Uterus (tissue), 4 donors: ENCODE measurements around the gene CRADD. TPM values are rescaled to one million over a fixed set of nuclear protein-coding genes. Genes with fewer than 3 reads are reported as not detected.

Source experiments
- DNase-seq, 2 donors: peaks; one replicate each; pipeline ENCODE4 v3.0.0-alpha.2; 2019 to 2020
- H3K27ac ChIP-seq, 2 donors: fragments of 200-600 bp; sonication (generic); 1 replicate in 1 of 2; 2 replicates in 1 of 2; pipeline ENCODE4 v1.5.1; 2016 to 2018
- H3K27me3 ChIP-seq, 2 donors: fragments of 200-600 bp; sonication (generic); one replicate each; pipeline ENCODE4 v1.5.1; 2018 to 2019; ENCODE audit warnings: control low read depth in 1 of 2
- H3K36me3 ChIP-seq, 2 donors: fragments of 200-600 bp; sonication (generic); one replicate each; pipeline ENCODE4 v1.5.1; 2019; ENCODE audit warnings: control low read depth in 1 of 2
- H3K4me1 ChIP-seq, 2 donors: fragments of 200-600 bp; sonication (generic); one replicate each; pipeline ENCODE4 v1.5.1; 2018 to 2019; ENCODE audit warnings: control low read depth in 1 of 2
- H3K4me3 ChIP-seq, 2 donors: fragments of 200-600 bp; sonication (generic); 1 replicate in 1 of 2; 2 replicates in 1 of 2; pipeline ENCODE4 v1.5.1; 2018 to 2019; ENCODE audit warnings: mild to moderate bottlenecking in 1 of 2
- H3K9me3 ChIP-seq, 2 donors: fragments of 200-600 bp; sonication (generic); one replicate each; pipeline ENCODE4 v1.5.1; 2019; ENCODE audit warnings: control low read depth in 1 of 2
- CTCF ChIP-seq, 4 experiments: fragments of 200-600 bp in 2 of 4; fragments of 450-650 bp in 2 of 4; sonication (generic) in 2 of 4; IDR thresholded peaks; one replicate each; pipeline ENCODE4 v1.5.1; 2016 to 2019; ENCODE audit warnings: antibody characterized with exemption in 4 of 4, mild to moderate bottlenecking in 2 of 4, moderate library complexity in 1 of 4
- POLR2A ChIP-seq, 2 donors: fragments of 450-650 bp; IDR thresholded peaks; one replicate each; pipeline ENCODE4 v1.6.1; 2016; ENCODE audit warnings: antibody characterized with exemption in 2 of 2, mild to moderate bottlenecking in 1 of 2, moderate library complexity in 1 of 2
- intact Hi-C: fragments of 100-400 bp; cut with DNase I; formaldehyde crosslinking; loops from one replicate; pipeline ENCODE4 v1.15.1; 2023; ENCODE audit warnings: low total_unique reads
- total RNA-seq, 4 donors: library from RNA; depleted of rRNA in 3 of 4; stranded (reverse); fragments of >200 nt in 3 of 4; gene quantifications; one replicate each; pipeline versions ENCODE4 v1.1.0 to v1.2.4, GENCODE V29; 2014 to 2023
- donor health status: DM: yes; HTN: yes; CAD: no.

The CRADD gene
- total RNA-seq, 4 donors from 2014 or later: 26.4 to 105 (median 49.2) TPM

GRCh38 chr12:93736640-93737178 is 59.5 kb downstream of the CRADD start:
- H3K9me3 ChIP-seq: no peaks in the 10 kb centered on the region
- intact Hi-C loops: loop anchor here (5.0 kb wide), 1 partner anchor 144 kb away; no protein-coding TSS in a partner anchor

GRCh38 chr12:93737457-93738198 is 60.5 kb downstream of the CRADD start:
- intact Hi-C loops: loop anchor here (5.0 kb wide), 1 partner anchor 145 kb away; no protein-coding TSS in a partner anchor
- DNase-seq: peak in 1 of 2 donors; percentile 44
- Histone ChIP-seq H3K36me3 (no peaks in the 10 kb centered on the region), H3K4me3 (peak overlapping the region in 1 of 2 donors; percentile 24), H3K9me3 (no peaks in the 10 kb centered on the region), H3K27me3 (no peaks in the 10 kb centered on the region), H3K27ac (peak overlapping the region; percentile 93 to 99), H3K4me1 (peaks cover 0 to 3% of the 10 kb centered on the region in 2 donors)
- TF ChIP-seq CTCF (IDR thresholded peaks at IDR 0.05): no peak
- no peak for TF ChIP-seq POLR2A (IDR thresholded peaks at IDR 0.05)

More at GRCh38 chr12:93736640-93737178, 59.5 kb downstream of the CRADD start:
- no peak for DNase-seq
- peak overlapping the region; percentile 93 to 99 for H3K27ac ChIP-seq
- H3K36me3 ChIP-seq: no peaks in the 10 kb centered on the region
- H3K4me3 ChIP-seq: no peak overlapping the region
- no peaks in the 10 kb centered on the region for H3K27me3 ChIP-seq
- no peak for TF ChIP-seq POLR2A (IDR thresholded peaks at IDR 0.05)
- no peak for TF ChIP-seq CTCF (IDR thresholded peaks at IDR 0.05)
- H3K4me1 ChIP-seq: peaks cover 0 to 3% of the 10 kb centered on the region in 2 donors

- intact Hi-C loops: loop anchor here (5.0 kb wide), 1 partner anchor 146 kb away; no protein-coding TSS in a partner anchor
- peak; percentile 56 to 66 for DNase-seq
- Histone ChIP-seq H3K9me3 (no peaks in the 10 kb centered on the region), H3K27me3 (no peaks in the 10 kb centered on the region), H3K36me3 (no peaks in the 10 kb centered on the region), H3K4me3 (peak overlapping the region; percentile 7 to 10), H3K27ac (peak overlapping the region; percentile 93 to 99), H3K4me1 (peaks cover 0 to 3% of the 10 kb centered on the region in 2 donors)
- no peak for TF ChIP-seq CTCF (IDR thresholded peaks at IDR 0.05)
- TF ChIP-seq POLR2A (IDR thresholded peaks at IDR 0.05): no peak
Measured at GRCh38 chr12:93738199-93739058, 61.3 kb downstream of the CRADD start.

GRCh38 chr12:93740751-93741150 is 63.6 kb downstream of the CRADD start:
- Histone ChIP-seq H3K4me1 (peaks cover 0 to 3% of the 10 kb centered on the region in 2 donors), H3K36me3 (no peaks in the 10 kb centered on the region), H3K27me3 (no peaks in the 10 kb centered on the region), H3K4me3 (peak overlapping the region; percentile 16 to 57), H3K9me3 (no peaks in the 10 kb centered on the region), H3K27ac (peak overlapping the region; percentile 93 to 99)
- TF ChIP-seq CTCF (IDR thresholded peaks at IDR 0.05) (no peak), POLR2A (IDR thresholded peaks at IDR 0.05) (no peak)
- intact Hi-C loops: loop anchor here (5.0 to 10.0 kb wide), 2 partner anchors 56 to 168 kb away; partner anchors contain the start of gene SOCS2
- no peak for DNase-seq
